Nucleus accumbens (tissue), 56 donors: ENCODE results near the gene FBXL5.
"Not testable (repeated sequence)": the region's sequence is repeated elsewhere in the genome, so short reads cannot be mapped to it uniquely, and the experiment has no call there.

Experiments used
- DNase-seq, 56 donors: peaks; one replicate each; lab custom pipeline; 2025; lab: John Stamatoyannopoulos, UW

Gene FBXL5

DNA sequence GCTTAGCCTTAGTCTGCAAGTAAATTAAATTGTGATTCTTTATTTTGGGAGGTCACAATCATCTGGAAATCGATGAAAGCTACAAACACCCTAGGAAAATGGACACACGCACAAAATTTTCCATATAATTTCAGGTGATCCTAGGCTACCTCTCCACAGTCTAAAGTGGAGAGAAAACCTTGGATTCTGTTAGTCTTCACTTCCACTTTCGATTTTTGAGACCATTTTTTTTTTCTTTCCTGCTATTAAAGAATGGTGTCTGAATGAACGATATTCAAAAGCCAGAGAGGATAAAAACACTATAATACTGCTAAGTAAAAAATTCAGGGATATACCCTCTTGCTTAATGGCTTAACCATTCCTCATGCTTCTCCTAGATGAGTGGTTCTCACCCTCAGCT, 1.7 kb downstream of the FBXL5 start:
- no peak for DNase-seq

DNA sequence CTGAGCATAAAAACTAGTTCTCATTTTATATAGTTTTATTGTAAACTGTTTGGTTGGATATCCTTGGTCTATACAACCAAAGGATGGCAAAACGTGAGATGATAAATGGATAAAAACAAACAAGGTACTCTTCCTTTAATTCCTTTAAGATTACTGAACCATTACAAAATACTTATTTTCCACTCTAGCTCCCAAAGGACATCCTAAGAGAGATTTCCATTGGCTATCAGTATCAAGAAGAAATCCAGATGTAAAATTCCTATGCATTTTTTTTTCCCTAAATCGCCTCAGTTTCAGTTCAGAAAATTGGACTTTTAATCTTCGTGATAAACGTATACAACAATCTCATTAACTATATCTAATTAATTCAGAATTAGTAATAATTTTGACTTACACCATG, 2.3 kb downstream of the FBXL5 start:
- no peak for DNase-seq

DNA sequence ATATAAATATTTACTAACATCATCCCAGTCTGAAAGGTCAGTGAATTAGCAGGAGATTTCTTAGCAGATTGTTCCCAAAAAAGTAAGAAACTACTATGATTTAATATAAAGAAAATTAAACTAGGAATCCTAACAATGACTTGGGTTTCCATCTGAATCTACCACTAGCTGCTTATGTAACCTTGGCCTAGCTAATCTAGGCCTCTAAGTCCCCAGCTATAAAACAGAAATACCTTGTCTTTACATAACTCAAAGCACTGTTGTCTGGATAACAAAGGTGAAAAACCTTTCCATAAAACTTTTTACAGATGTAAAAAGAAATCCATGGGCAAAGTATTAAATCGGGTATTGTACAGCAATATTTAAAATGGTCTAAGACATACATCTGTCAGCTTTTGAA, 3.0 kb downstream of the FBXL5 start:
- no peak for DNase-seq

DNA sequence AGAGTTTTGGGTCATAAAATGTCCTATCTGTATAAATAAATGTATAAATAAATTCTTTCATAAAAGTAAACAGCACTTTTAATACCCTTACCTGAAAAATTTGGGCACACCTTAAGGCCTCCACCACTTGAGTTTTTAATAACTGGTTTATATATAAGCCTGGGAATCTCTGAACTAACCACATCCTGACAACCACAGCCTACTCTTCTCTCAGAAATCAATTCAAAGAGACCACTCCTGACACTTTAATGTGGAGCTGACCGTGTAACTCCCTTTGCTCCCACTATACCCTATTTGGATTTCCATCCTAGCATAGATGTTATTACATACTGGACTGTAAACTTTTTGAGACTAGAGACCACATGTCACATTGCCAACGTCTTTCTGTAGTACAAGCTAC, 3.5 kb downstream of the FBXL5 start:
- no peak for DNase-seq

DNA sequence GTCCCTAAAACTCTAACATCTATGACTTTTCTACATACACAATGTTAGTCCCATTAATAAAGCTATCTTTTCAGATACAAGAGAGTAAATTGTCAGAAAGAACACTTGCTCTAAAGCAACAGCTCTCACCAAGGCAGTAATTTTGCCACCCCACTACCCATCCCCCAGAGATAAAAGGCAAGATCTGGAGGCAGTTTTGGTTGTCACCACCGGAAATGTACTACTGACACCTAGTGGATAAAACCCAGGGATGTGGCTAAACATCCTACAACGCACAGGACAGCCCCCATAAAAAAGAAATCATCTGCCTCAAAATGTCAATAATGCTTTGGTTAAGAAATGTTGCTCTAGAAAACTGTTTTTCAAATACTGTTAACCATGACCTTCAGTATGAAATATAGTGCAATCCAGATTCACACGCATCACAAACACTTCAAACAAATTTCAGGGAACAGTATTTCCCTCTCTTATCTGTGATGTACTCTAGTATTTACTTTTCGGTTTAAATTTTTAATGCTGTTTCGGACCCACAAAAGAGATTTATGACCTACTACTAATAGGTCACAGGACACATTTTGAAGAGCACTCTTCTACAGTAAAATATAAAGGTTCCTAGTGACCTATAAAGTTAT, 5.1 kb downstream of the FBXL5 start:
- DNase-seq = peak in 31 of 56 donors; percentile 1 to 43 (median 11)

DNA sequence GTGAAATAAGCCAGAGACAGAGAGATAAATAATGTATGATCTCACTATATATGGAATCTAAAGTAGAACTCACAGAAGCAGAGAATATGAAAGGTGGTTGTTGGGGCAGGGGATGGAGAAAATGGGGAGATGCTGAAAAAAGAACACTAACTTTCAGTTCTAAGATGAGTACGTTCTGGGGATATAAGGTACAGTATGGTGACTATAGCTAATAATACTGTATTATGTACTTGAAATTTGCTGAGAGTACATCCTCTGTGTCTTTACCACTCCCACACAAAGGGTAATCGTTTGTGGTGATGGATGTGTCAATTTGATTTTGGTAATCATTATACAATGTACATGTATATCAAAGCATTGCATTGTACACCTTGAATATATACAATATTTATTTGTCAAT, 6.6 kb downstream of the FBXL5 start:
- DNase-seq = no peak

DNA sequence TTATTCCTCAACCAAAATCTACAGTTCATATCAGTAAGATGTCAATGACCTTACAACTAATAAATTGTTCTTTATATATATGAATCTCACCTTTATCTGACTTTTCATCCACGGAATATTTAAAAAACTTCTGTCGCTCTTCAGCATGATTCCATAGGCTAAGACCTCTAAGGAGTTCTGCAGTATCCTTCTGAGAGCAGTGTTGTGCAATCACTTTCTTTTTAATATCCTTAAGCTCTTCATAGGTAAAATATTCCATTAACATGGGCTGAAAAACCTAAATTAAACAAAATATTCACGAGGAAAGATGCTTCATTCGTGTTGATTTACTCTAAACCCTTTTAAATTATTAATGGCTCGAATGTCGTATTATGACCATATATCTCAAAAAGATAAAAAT, 16.7 kb downstream of the FBXL5 start:
- DNase-seq = no peak

DNA sequence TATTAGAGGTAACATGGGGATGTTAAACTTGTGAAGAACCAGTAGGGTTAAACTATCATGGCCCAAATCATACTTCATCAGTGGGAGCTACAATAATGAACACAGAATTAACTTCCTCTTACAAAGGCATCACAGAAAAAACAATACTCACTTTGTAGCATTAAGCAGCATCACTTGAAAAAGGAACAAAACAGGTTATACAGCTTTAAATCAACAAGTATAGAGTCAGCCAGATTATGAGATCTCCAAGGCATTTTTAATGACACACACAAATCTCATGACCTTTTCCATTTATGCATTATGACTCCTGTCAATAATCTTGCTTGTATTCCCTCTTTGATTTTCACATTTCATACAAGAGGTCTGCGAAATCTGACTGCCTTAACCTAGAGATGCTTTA, 18.3 kb downstream of the FBXL5 start:
- no peak for DNase-seq

DNA sequence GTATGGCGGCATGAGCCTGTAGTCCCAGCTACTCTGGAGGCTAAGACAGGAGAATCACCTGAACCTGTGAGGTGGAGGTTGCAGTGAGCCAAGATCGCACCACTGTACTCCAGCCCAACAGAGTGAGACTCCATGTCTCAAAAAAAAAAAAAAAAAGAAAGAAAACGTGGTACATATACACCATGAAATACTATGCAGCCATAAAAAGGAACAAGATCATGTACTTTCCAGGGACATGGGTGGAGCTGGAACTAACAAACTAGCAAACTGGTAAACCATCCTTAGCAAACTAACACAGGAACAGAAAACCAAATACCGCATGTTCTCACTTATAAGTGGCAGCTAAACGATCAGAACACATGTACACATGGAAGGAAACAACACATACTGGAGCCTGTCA, 37.8 kb downstream of the FBXL5 start:
- not testable (repeated sequence) for DNase-seq

DNA sequence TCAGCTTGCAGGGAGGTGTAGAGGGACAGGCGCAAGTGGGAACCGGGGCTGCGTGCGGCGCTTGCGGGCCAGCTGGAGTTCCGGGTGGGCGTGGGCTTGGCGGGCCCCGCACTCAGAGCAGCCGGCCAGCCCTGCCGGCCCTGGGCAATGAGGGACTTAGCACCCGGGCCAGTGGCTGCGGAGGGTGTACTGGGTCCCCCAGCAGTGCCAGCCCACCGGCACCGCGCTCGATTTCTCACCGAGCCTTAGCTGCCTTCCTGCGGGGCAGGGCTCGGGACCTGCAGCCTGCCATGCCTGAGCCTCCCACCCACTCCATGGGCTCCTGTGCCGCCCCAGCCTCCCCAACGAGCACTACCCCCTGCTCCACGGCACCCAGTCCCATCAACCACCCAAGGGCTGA, 40.3 kb downstream of the FBXL5 start:
- not testable (repeated sequence) for DNase-seq

DNA sequence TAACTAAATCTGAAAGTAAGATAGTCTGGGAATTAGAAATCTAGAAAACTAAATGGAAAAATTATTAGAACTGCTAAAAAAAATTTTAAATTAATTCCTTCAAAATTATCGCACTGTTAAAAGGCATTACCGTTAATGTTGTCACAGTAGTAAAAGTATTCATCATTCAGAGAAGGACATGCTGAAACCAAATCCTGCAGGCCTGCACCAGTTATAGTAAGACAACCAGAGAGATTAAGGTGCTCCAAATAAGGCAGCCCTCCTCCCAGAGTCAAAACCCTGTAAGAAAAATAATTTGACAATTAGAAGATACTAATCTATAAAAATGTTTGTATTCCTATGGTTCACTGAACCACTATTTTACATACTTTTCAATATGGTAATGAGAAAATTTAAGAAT, 43.0 kb downstream of the FBXL5 start:
- no peak for DNase-seq

DNA sequence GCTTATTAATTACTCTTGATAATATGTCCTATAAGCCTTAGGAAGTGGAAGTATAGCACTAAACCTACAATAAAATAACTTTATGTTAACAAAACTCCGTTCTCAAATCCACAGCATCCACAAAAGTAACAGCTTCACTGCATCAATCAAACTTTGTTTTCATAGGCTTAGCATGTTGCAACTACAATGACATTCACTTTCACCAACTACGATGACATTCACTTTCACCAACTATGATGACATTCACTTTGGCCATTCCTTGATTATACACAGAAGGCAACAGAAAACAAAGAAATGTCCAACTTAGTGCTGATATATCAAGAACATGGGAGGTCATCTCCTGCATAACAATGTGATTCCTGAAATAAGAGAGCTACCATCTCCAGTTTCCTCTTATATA, 44.3 kb downstream of the FBXL5 start:
- no peak for DNase-seq

DNA sequence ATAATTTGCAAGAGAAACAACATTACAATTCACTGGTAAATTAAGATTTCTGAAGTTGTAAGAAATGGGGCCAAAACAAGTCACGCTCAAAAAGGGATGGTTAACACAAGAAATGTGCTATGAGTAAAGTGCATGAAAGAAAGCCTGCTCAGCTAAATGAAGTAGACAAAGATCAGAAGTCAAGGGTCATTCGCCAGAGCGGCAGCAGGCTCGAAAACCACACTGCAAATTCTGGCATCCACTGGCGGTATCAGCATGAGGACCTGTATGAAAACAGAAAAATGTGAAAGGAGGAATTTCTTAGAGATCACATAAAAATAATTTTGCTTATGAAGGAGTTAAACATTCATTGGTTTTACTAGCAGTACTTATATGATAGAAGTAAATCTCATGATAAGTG, 49.6 kb downstream of the FBXL5 start:
- DNase-seq = no peak

DNA sequence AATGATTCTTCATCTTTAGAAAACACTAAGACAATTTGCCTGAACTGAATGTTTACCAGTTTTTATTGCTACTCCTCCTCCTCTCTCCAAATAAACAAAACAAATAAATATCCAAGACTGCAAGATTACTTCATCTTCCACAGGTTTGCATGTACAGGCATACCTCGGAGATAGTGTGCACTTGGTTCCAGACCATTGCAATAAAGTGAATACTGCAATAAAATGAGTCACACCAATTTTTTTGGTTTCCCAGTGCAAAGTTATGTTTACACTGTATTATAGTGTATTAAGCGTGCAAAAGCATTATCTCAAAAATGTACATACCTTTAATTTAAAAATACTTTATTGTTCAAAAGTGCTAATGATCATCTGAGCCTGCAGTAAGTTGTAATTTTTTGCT, 53.3 kb downstream of the FBXL5 start:
- no peak for DNase-seq

DNA sequence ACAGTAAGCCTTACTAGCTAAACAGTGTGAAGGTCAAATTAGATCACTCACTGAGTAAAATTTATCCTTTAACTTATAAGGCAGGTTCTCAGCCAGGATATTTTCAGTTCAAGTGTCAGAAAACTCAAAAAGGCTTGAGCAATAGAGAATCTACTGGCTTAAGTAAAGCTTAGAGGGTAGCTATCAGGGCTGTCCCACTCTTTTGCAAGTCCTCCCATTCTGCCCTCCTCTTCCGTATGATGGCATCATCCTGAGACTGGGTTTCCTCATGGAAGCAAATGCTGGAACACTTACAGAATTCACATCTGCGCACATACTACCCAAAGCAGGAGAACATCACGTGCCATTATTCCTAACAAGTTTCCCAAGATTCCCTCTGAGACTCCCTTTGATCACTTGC, 55.0 kb downstream of the FBXL5 start:
- no peak for DNase-seq

DNA sequence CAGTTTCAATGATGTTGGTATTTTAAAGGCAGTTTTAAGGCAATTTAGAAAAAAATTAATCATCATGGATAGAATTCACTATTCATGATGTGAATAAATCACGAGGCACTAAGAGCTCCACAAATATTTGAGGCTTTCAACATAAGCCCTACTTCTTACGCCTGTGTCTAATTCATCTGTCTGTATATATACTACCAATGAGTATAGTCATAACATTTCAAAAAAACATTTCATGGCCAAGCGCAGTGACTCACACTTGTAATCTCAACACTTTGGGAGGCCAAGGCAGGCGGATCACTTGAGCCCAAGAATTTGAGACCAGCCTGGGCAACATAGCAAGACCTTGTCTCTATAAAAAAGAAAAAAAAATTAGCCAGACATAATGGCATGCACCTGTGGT, 56.5 kb downstream of the FBXL5 start:
- DNase-seq = no peak

DNA sequence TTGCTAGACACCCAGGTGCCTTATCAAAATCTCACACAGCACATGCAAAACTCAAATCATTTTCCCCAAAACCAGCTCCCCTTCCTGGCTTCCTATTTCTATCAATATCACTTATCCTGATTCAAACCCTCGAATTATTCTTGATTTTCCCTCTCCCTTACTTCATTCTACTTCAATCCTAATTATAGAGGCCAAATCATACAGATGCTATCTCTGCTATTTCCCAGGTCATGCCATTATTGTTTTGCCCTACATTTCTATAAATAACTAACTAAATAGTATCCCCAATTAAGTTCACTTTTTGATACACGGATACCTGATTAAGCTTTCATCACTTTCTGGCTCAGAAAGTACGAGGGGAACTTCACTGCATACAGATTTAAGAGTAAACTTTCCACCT, 62.4 kb downstream of the FBXL5 start:
- DNase-seq = no peak

DNA sequence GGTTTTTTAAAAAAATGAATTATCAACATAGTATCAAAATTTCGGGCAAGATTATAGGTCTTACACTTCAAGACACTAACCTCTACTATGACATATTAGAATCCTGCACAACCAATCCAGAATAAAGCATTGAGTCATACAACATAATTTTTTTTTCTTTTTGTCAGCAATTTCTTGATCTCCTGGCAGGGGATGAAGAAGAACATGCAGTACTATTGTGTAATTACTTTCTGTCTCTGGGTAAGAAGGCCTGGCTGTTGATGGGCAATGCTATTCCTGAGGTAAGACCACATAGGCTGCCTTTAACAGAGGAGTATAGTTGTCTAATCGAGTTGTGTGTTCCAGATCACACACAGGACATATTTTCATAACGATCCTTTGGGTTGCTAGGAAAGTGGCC, 67.5 kb downstream of the FBXL5 start:
- no peak for DNase-seq

DNA sequence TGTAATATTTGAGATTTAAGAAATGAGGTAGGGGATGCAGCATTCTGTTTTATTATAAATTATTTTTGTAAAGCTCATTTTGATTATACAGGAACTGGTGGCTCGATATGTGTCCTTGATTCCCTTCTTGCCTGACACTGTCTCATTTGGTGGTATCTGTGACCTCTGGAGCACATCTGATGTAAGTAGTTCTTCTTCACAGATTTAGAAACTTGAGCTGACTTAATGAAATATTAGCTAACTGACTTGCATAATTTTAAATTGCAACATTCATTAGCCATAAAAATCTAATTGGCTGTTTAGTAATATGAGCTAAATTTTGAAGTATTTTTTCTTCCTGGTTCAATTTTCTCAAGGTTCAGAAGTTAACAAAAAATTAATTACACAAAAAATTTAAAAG, 69.1 kb downstream of the FBXL5 start:
- DNase-seq = no peak

DNA sequence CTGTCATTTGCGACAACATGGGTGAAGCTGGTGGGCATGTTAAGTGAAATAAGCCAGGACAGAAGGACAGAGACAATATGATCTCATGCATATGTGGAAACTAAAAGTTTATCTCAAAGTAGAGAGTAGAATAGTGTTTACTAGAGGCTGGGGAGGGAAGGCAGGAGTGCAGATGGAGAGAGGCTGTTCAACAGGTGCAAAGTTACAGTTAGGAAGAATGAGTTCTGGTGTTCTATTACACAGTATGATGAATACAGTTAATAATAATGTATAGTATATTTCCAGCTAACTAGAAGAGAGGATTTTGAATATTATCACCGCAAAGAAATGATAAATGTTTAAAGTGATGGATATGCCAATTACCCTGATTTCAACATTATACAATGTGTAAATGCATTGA, 69.8 kb downstream of the FBXL5 start:
- no peak for DNase-seq

DNA sequence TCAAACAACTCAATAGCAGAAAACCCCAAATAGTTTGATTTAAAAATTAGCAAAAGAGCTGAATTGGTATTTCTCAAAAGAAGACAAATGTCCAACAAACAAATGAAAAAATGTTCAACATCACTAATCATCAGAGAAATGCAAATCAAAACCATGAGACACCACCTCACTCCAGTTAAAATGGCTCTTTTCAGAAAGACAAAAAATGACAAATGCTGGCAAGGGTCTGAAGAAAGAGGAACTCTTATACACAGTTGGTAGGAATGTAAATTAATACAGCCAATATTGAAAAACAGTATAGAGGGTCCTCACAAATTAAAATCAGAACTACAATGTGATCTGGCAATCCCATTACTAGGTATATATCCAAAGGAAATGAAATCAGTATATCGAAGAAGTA, 70.4 kb downstream of the FBXL5 start:
- no peak for DNase-seq

DNA sequence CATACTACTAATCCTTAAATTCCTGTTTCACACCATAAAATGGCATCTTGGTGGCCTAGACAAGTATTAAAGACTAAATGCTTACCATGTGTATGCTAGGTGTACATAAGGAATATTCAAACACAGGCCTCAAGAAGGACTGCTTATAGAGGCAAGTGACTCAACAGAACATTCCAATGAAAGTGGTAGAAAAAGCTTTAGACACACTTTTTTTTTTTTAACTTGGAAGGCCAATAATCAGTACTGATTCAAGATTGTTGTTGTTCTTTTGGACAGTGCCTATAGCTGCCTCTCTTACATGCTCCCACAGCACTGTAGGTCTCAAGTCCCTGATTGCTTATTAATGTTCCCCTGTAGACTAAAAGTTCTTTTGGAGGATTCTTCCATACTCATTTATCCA, 77.6 kb downstream of the FBXL5 start:
- DNase-seq = no peak

DNA sequence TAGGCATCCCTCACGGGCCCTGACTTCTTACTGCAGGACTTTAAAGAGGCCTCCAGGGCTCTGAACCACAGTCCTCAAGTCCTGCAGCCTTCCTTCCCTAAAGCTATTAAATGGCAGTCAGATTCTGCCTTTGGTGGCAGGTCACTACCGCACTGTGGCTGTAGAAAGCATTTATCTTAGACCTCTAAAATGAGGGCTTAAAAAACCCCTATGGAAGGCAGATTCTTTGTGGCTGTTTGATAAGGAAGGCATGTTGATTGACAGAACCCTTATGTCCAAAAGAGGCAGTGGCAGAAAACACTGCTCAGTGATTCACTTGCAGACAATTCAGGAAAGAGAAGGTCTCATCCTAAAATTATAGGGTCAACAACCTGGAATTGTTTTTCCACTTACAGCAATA, 79.2 kb downstream of the FBXL5 start:
- DNase-seq = no peak
